Sigmoid colon (tissue), 7 donors: ENCODE data around the gene LRCH1. TPM values are rescaled to one million over a fixed set of nuclear protein-coding genes. Genes with fewer than 3 reads are reported as not detected.

Experiments
- DNase-seq: peaks from one replicate; pipeline ENCODE4 v3.0.0-alpha.2; 2019
- H3K27ac ChIP-seq, 4 donors: fragments of 200-600 bp; sonication (generic); one replicate each; pipeline ENCODE4 v1.5.1; 2016 to 2019; ENCODE audit warnings: mild to moderate bottlenecking in 1 of 4
- H3K27me3 ChIP-seq, 3 donors: fragments of 200-600 bp; sonication (generic); one replicate each; pipeline ENCODE4 v1.5.1; 2019; ENCODE audit warnings: mild to moderate bottlenecking in 1 of 3
- H3K36me3 ChIP-seq, 4 donors: fragments of 200-600 bp; sonication (generic); one replicate each; pipeline ENCODE4 v1.5.1; 2016 to 2019
- H3K4me1 ChIP-seq, 4 donors: fragments of 200-600 bp; sonication (generic); one replicate each; pipeline ENCODE4 v1.5.1; 2017 to 2019
- H3K4me3 ChIP-seq, 4 donors: fragments of 200-600 bp; sonication (generic); one replicate each; pipeline ENCODE4 v1.5.1; 2017 to 2019; ENCODE audit warnings: mild to moderate bottlenecking in 2 of 4, moderate library complexity in 1 of 4
- H3K9me3 ChIP-seq, 4 donors: fragments of 200-600 bp in 3 of 4; sonication (generic) in 3 of 4; one replicate each; pipeline versions ENCODE4 v1.5.1 to v1.6.1; 2013 to 2019
- CTCF ChIP-seq, 4 experiments: fragments of 450-650 bp in 3 of 4; fragments of 200-600 bp in 1 of 4; IDR thresholded peaks; one replicate each; pipeline ENCODE4 v1.5.1; 2016 to 2019; ENCODE audit warnings: antibody characterized with exemption in 4 of 4, mild to moderate bottlenecking in 3 of 4, moderate library complexity in 2 of 4
- EP300 ChIP-seq, 4 donors: sonication (generic); formaldehyde crosslinking; IDR thresholded peaks; one replicate each; pipeline ENCODE4 v1.6.1; 2017; ENCODE audit warnings: antibody characterized with exemption in 4 of 4
- POLR2A ChIP-seq, 2 donors: fragments of 450-650 bp; IDR thresholded peaks; one replicate each; pipeline ENCODE4 v1.6.1; 2016; ENCODE audit warnings: antibody characterized with exemption in 2 of 2, mild to moderate bottlenecking in 2 of 2, moderate library complexity in 2 of 2
- POLR2AphosphoS5 ChIP-seq, 4 donors: sonication (generic); formaldehyde crosslinking; IDR thresholded peaks; one replicate each; pipeline ENCODE4 v1.6.1; 2017; ENCODE audit warnings: antibody characterized with exemption in 4 of 4
- WGBS, 2 donors: extraction: QIAGEN DNeasy Blood & Tissue Kit; methylation state at CpG; one replicate each; pipeline ENCODE4 v1.1.7; 2013; 5-methylcytosine and 5-hydroxymethylcytosine counted together
- intact Hi-C: fragments of 100-400 bp; cut with DNase I; formaldehyde crosslinking; loops from one replicate; pipeline ENCODE4 v1.15.1; 2023
- polyA plus RNA-seq, 3 donors: library from polyadenylated mRNA; stranded (reverse); fragments of 200-250 nt; gene quantifications; one replicate each; pipeline ENCODE4 v1.2.3, GENCODE V29; 2013
- total RNA-seq, 4 donors: library from RNA; depleted of rRNA; stranded (reverse); fragments of >200 nt; gene quantifications; one replicate each; pipeline ENCODE4 v1.1.0, GENCODE V29; 2016
- donor health status: healthy with polysubstance abuse.
- donor health status: Bipolar disorder and iron deficiency.
- donor health status: healthy.

Gene LRCH1
- total and polyA plus RNA-seq, 7 donors: 4.2 to 54.0 (median 32.4) TPM

- intact Hi-C loops: no loop called here
- no peak for DNase-seq
- TF ChIP-seq POLR2A (IDR thresholded peaks at IDR 0.05) (no peak), EP300 (IDR thresholded peaks at IDR 0.05) (no peak), POLR2AphosphoS5 (IDR thresholded peaks at IDR 0.05) (no peak), CTCF (IDR thresholded peaks at IDR 0.05) (no peak)
- Histone ChIP-seq H3K27me3 (no peaks in the 10 kb centered on the region), H3K27ac (no peak overlapping the region), H3K4me1 (peaks cover 0 to 62% (median 55%) of the 10 kb centered on the region in 4 donors), H3K4me3 (no peak overlapping the region), H3K36me3 (no peaks in the 10 kb centered on the region), H3K9me3 (no peaks in the 10 kb centered on the region)
These were observed 39.4 kb downstream of the LRCH1 start for GRCh38 chr13:46592385-46592784.

- Histone ChIP-seq H3K27ac (peak overlapping the region in 3 of 4 donors; percentile 73 to 82 (median 76)), H3K4me1 (peaks cover 0 to 59% (median 52%) of the 10 kb centered on the region in 4 donors), H3K9me3 (no peaks in the 10 kb centered on the region), H3K4me3 (no peak overlapping the region), H3K36me3 (no peaks in the 10 kb centered on the region), H3K27me3 (no peaks in the 10 kb centered on the region)
- TF ChIP-seq POLR2A (IDR thresholded peaks at IDR 0.05) (no peak), POLR2AphosphoS5 (IDR thresholded peaks at IDR 0.05) (no peak), EP300 (IDR thresholded peaks at IDR 0.05) (no peak), CTCF (IDR thresholded peaks at IDR 0.05) (no peak)
- no peak for DNase-seq
- intact Hi-C loops: no loop called here
- 71 to 92% methylated on average over 11 of the region's 11 CpGs for WGBS, 2 donors
These were observed 40.4 kb downstream of the LRCH1 start for GRCh38 chr13:46593398-46593797.

- H3K9me3 ChIP-seq: no peaks in the 10 kb centered on the region
- peaks cover 0 to 59% (median 56%) of the 10 kb centered on the region in 4 donors for H3K4me1 ChIP-seq
- no peaks in the 10 kb centered on the region for H3K36me3 ChIP-seq
- H3K4me3 ChIP-seq: no peak overlapping the region
- 87 to 89% methylated on average over 5 of the region's 5 CpGs for WGBS, 2 donors
- intact Hi-C loops: no loop called here
- DNase-seq: no peak
- H3K27ac ChIP-seq: peak overlapping the region; percentile 66 to 82 (median 74)
- TF ChIP-seq POLR2A (IDR thresholded peaks at IDR 0.05) (no peak), CTCF (IDR thresholded peaks at IDR 0.05) (no peak), EP300 (IDR thresholded peaks at IDR 0.05) (no peak)
- H3K27me3 ChIP-seq: no peaks in the 10 kb centered on the region
These were observed 41.6 kb downstream of the LRCH1 start for GRCh38 chr13:46594374-46595078.

- Histone ChIP-seq H3K27ac (peak overlapping the region; percentile 66 to 82 (median 74)), H3K4me3 (no peak overlapping the region), H3K27me3 (no peaks in the 10 kb centered on the region), H3K36me3 (no peaks in the 10 kb centered on the region), H3K4me1 (peaks cover 0 to 59% (median 58%) of the 10 kb centered on the region in 4 donors), H3K9me3 (no peaks in the 10 kb centered on the region)
- peak in 3 of 4 donors; percentile 28 to 50 (median 41) for TF ChIP-seq POLR2AphosphoS5 (IDR thresholded peaks at IDR 0.05)
- TF ChIP-seq POLR2A (IDR thresholded peaks at IDR 0.05): no peak
- TF ChIP-seq EP300 (IDR thresholded peaks at IDR 0.05): peak in 1 of 4 donors; percentile 24
- TF ChIP-seq CTCF (IDR thresholded peaks at IDR 0.05): no peak
- intact Hi-C loops: no loop called here
- no peak for DNase-seq
- WGBS, 2 donors: 48 to 72% methylated on average over 6 of the region's 6 CpGs
These were observed 42.3 kb downstream of the LRCH1 start for GRCh38 chr13:46595136-46595884.
